GM23248 (cell line): ENCODE data around the gene KRTAP5-7. TPM values are rescaled to one million over a fixed set of nuclear protein-coding genes. Genes with fewer than 3 reads are reported as not detected.

Source experiments
- DNase-seq: peaks from one replicate; pipeline ENCODE4 v3.0.0-alpha.2; 2015
- H2AFZ ChIP-seq: fragments of 200-600 bp; sonication (generic); 2 replicates; pipeline ENCODE4 v1.6.1; 2016; ENCODE audit warnings: antibody characterized with exemption
- H3F3A ChIP-seq: fragments of 200-600 bp; sonication (generic); 2 replicates; pipeline ENCODE4 v1.6.1; 2016; ENCODE audit warnings: mild to moderate bottlenecking, antibody characterized with exemption, mixed run types; ENCODE audit not compliant: insufficient read depth
- H3K27ac ChIP-seq: fragments of 200-600 bp; sonication (generic); 2 replicates; pipeline ENCODE4 v1.5.1; 2016; ENCODE audit warnings: mild to moderate bottlenecking
- H3K27me3 ChIP-seq: fragments of 200-600 bp; sonication (generic); replicated peaks from 2 replicates; pipeline ENCODE4 v1.6.1; 2016; ENCODE audit warnings: mild to moderate bottlenecking; ENCODE audit not compliant: insufficient read depth
- H3K36me3 ChIP-seq: fragments of 200-600 bp; sonication (generic); 2 replicates; pipeline ENCODE4 v1.6.1; 2016; ENCODE audit warnings: low read depth, mild to moderate bottlenecking
- H3K4me1 ChIP-seq: fragments of 200-600 bp; sonication (generic); 2 replicates; pipeline ENCODE4 v1.6.1; 2016; ENCODE audit warnings: mild to moderate bottlenecking; ENCODE audit not compliant: insufficient read depth
- H3K4me2 ChIP-seq: fragments of 200-600 bp; sonication (generic); one replicate; pipeline ENCODE4 v1.6.1; 2016; ENCODE audit warnings: mild to moderate bottlenecking; ENCODE audit not compliant: unreplicated experiment
- H3K4me3 ChIP-seq: fragments of 200-600 bp; sonication (generic); 2 replicates; pipeline ENCODE4 v1.5.1; 2016; ENCODE audit warnings: mild to moderate bottlenecking
- H3K79me2 ChIP-seq: fragments of 200-600 bp; sonication (generic); 2 replicates; pipeline ENCODE4 v1.6.1; 2016; ENCODE audit warnings: mild to moderate bottlenecking; ENCODE audit not compliant: insufficient read depth
- H3K9ac ChIP-seq: fragments of 200-600 bp; sonication (generic); 2 replicates; pipeline ENCODE4 v1.6.1; 2016; ENCODE audit warnings: mild to moderate bottlenecking
- H3K9me2 ChIP-seq: fragments of 200-600 bp; sonication (generic); 2 replicates; pipeline ENCODE4 v1.6.1; 2016; ENCODE audit warnings: mixed run types, mild to moderate bottlenecking, moderate library complexity; ENCODE audit not compliant: insufficient read depth
- H3K9me3 ChIP-seq: fragments of 200-600 bp; sonication (generic); one replicate; pipeline ENCODE4 v1.6.1; 2017; ENCODE audit warnings: low read depth
- H4K20me1 ChIP-seq: fragments of 200-600 bp; sonication (generic); 2 replicates; pipeline ENCODE4 v1.6.0; 2016; ENCODE audit not compliant: insufficient read depth
- EZH2 ChIP-seq: fragments of 200-600 bp; sonication (generic); IDR thresholded peaks from 2 replicates; pipeline ENCODE4 v1.6.1; 2018; ENCODE audit warnings: antibody characterized with exemption, mild to moderate bottlenecking; ENCODE audit not compliant: insufficient read depth, poor library complexity, severe bottlenecking
- EZH2phosphoT487 ChIP-seq: fragments of 200-600 bp; sonication (generic); IDR thresholded peaks from 2 replicates; pipeline ENCODE4 v1.6.1; 2018; ENCODE audit warnings: antibody characterized with exemption, moderate library complexity, mild to moderate bottlenecking, low read depth; ENCODE audit not compliant: insufficient read depth
- WGBS, 2 experiments: methylation state at CpG; one replicate each; pipeline ENCODE4 v1.1.6; 2015 to 2017; ENCODE audit warnings: low lambda C conversion rate in 2 of 2, low coverage in 1 of 2; ENCODE audit errors: missing lambda C conversion rate in 2 of 2; 5-methylcytosine and 5-hydroxymethylcytosine counted together
- in situ Hi-C: fragments of 300-500 bp; cut with MboI; formaldehyde crosslinking; loops from 2 replicates; pipeline ENCODE4 v1.15.0; 2020
- polyA plus RNA-seq: library from polyadenylated mRNA; unstranded; fragments of >200 nt; fragmentation: Nextera tagmentation; extraction: Ambion mirVana; gene quantifications from 2 replicates; pipeline ENCODE4 v1.2.1, GENCODE V29; 2016
- total RNA-seq: library from RNA; depleted of rRNA; stranded (reverse); fragments of >200 nt; shearing (Covaris generic); gene quantifications from 2 replicates; pipeline ENCODE4 v1.2.3, GENCODE V29; 2014

Gene KRTAP5-7
- total and polyA plus RNA-seq, 2 experiments from 2014 or later, result not detected

DNA sequence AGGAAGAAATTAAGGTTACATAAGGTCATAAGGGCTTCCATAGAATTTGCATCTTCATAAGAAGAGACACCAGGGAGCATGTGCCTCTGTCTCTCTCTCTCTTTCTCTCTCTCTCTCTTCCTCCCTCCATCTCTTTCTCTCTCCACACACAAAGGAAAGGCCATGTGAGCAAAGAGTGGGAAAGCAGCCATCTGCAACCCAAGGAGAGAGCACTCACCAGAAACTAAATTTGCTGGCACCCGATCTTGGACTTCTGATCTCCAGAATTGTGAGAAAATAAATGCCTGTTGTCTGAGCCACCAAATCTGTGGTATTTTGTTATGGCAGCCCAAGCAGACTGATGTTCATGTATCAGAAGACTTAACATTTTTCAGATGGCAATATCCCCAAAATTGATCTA lies 31.9 kb downstream of the KRTAP5-7 start:
- WGBS, 2 experiments, result 50 to 65% methylated on average over 1 of the region's 1 CpG
- Histone ChIP-seq H3F3A (no peaks in the 10 kb centered on the region), H4K20me1 (no peaks in the 10 kb centered on the region), H3K4me3 (no peak overlapping the region), H3K9me2 (no peaks in the 10 kb centered on the region), H3K4me2 (no peak overlapping the region), H3K36me3 (no peaks in the 10 kb centered on the region), H3K9me3 (no peaks in the 10 kb centered on the region), H3K27me3 (no peaks in the 10 kb centered on the region), H3K9ac (no peak overlapping the region), H3K79me2 (no peaks in the 10 kb centered on the region), H3K27ac (no peak overlapping the region), H2AFZ (no peak overlapping the region), H3K4me1 (no peaks in the 10 kb centered on the region)
- TF ChIP-seq EZH2phosphoT487 (no peak), EZH2 (no peak)
- no peak for DNase-seq
- in situ Hi-C loops, result no loop called here

DNA sequence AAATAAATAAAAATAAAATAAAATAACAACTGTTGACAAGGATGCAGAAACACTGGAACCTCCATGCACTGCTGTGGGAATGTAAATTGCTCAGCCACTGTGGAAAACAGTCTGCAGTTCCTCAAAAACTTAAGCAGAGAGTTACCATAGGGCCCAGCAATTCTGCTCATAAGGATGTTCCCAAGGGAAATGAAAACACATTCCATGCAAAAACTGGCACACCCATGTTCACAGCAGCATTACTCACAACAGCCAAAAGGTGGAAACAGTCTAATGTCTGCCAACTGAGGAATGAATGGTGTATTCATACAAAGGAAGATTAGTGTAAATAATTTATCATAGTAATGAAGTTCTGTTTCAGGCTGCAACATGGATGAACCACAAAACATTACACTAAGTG lies 35.1 kb downstream of the KRTAP5-7 start:
- Histone ChIP-seq H3K36me3 (no peaks in the 10 kb centered on the region), H3K9me3 (no peaks in the 10 kb centered on the region), H3F3A (no peaks in the 10 kb centered on the region), H3K4me2 (no peak overlapping the region), H3K4me1 (no peaks in the 10 kb centered on the region), H3K79me2 (no peaks in the 10 kb centered on the region), H3K27ac (no peak overlapping the region), H4K20me1 (no peaks in the 10 kb centered on the region), H2AFZ (no peak overlapping the region), H3K9me2 (no peaks in the 10 kb centered on the region), H3K4me3 (no peak overlapping the region), H3K27me3 (no peaks in the 10 kb centered on the region), H3K9ac (no peak overlapping the region)
- in situ Hi-C loops, result no loop called here
- TF ChIP-seq EZH2phosphoT487 (no peak), EZH2 (no peak)
- DNase-seq, result peak; percentile 25

DNA sequence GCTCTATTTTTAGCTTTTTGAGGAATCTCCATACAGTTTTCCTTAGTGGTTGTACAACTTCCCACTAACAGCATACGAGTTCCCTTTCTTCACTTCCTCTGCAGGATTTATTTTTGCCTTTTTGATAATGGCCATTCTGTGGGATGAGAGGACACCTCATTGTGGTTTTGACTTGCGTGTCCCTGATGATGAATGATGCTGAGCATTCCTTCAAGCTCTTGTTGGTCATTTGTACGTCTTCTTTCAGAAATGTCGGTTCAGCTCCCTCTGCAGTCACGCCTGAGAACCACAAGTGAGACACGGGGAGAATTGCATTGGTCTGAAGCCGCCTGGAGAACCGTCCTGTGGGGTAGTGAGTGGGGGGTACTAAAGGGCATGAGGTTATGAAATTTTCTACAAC lies 36.3 kb downstream of the KRTAP5-7 start:
- no peak for TF ChIP-seq EZH2
- TF ChIP-seq EZH2phosphoT487, result no peak
- no peaks in the 10 kb centered on the region for H3K36me3 ChIP-seq
- no peak overlapping the region for H2AFZ ChIP-seq
- H3K27me3 ChIP-seq, result peaks cover 8% of the 10 kb centered on the region
- 11 to 16% methylated on average over 8 of the region's 8 CpGs for WGBS, 2 experiments
- H3K4me2 ChIP-seq, result no peak overlapping the region
- peak; percentile 66 for DNase-seq
- in situ Hi-C loops, result no loop called here
- no peaks in the 10 kb centered on the region for H3K9me2 ChIP-seq
- no peaks in the 10 kb centered on the region for H3K9me3 ChIP-seq
- no peak overlapping the region for H3K9ac ChIP-seq
- no peak overlapping the region for H3K4me3 ChIP-seq
- H3K79me2 ChIP-seq, result no peaks in the 10 kb centered on the region
- H4K20me1 ChIP-seq, result no peaks in the 10 kb centered on the region
- no peaks in the 10 kb centered on the region for H3K4me1 ChIP-seq
- H3F3A ChIP-seq, result no peaks in the 10 kb centered on the region
- no peak overlapping the region for H3K27ac ChIP-seq

DNA sequence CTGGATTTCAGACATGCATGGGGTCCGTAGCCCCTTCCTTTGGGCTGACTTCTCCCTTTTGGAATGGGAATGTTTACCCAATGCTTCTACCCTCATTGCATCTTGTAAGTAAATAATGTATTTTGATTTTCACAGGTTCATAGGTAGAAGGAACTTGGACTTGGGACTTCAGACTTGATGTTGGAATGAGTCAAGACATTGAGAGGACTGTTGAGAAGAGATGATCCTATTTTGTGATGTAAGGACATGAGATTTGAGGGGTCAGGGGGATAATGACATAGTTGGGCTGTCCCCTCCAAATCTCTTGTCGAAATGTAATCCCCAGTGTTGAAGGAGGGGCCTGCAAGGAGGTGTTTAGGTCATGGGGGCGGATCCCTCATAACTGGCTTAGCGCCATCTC lies 37.4 kb downstream of the KRTAP5-7 start:
- H3K9me2 ChIP-seq, result no peaks in the 10 kb centered on the region
- 56 to 64% methylated on average over 4 of the region's 4 CpGs for WGBS, 2 experiments

DNA sequence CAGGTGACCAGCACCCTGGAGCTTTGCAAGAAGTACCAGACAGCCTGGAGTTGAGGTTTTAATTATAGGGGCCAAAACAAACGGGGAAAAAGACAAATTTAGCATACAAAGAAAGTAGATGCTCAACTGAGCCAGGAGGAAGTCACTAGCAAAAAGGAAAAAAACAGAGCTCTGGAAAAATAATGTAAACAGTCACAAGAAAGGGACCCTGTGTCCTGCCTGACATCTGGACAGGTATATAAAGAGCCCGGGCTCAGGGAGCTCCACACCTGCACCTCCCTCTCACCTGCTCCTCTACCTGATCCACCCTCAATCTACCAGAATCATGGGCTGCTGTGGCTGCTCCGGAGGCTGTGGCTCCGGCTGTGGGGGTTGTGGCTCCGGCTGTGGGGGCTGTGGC lies 38.2 kb downstream of the KRTAP5-7 start, which contains the start of gene KRTAP5-10:
Gene KRTAP5-10, plus strand, starts transcription at position 301 of the 400 bp plus-strand sequence. Its CDS starts 25 bp downstream, at position 326.
- TF ChIP-seq EZH2phosphoT487 (no peak), EZH2 (no peak)
- Histone ChIP-seq H3K4me2 (no peak within 1 kb of the TSS), H3K9me3 (no peaks in the 10 kb centered on the region), H3K9ac (no peak within 1 kb of the TSS), H3K79me2 (no peaks in the 10 kb centered on the region), H3K4me1 (no peaks in the 10 kb centered on the region), H3K27me3 (peaks cover 9% of the 10 kb centered on the region), H3K9me2 (no peaks in the 10 kb centered on the region), H3K27ac (no peak within 1 kb of the TSS), H3K36me3 (no peaks in the 10 kb centered on the region), H4K20me1 (no peaks in the 10 kb centered on the region), H3F3A (no peaks in the 10 kb centered on the region), H2AFZ (no peak within 1 kb of the TSS), H3K4me3 (no peak within 1 kb of the TSS)
- DNase-seq, result no peak
- in situ Hi-C loops, result no loop called here
- WGBS, 2 experiments, result 46 to 48% methylated on average over 5 of the region's 5 CpGs

More for the DNA sequence above, 37.4 kb downstream of the KRTAP5-7 start:
- Histone ChIP-seq H3K4me2 (no peak overlapping the region), H3K9ac (no peak overlapping the region), H2AFZ (no peak overlapping the region), H4K20me1 (no peaks in the 10 kb centered on the region), H3K4me3 (no peak overlapping the region), H3F3A (no peaks in the 10 kb centered on the region), H3K79me2 (no peaks in the 10 kb centered on the region), H3K36me3 (no peaks in the 10 kb centered on the region), H3K27ac (no peak overlapping the region), H3K9me3 (no peaks in the 10 kb centered on the region), H3K4me1 (no peaks in the 10 kb centered on the region), H3K27me3 (peaks cover 9% of the 10 kb centered on the region)
- TF ChIP-seq EZH2 (no peak), EZH2phosphoT487 (no peak)
- DNase-seq, result no peak
- in situ Hi-C loops, result no loop called here
